ENCODE measurements around the gene CSTPP1.

Gene CSTPP1

GRCh38 chr11:46936138-46937110 lies at the start of gene CSTPP1:
Gene CSTPP1, plus strand, starts transcription at chr11:46936761. Its CDS starts 45 bp downstream, at chr11:46936806.
- Histone ChIP-seq H3K36me3 (peaks cover 0 to 9% (median 4%) of the 10 kb centered on the region in 11 experiments; a peak in 9 of 22 replicates), H4K20me1 (no peaks in the 10 kb centered on the region), H3K27ac (peak within 1 kb of the TSS in 10 of 11 experiments; percentile 3 to 65 (median 44); a peak in 12 of 22 replicates), H3K9ac (peak within 1 kb of the TSS; percentile 36 to 72 (median 69); a peak in 20 of 22 replicates), H3K27me3 (no peaks in the 10 kb centered on the region), H3K9me3 (replicated peaks in 1 of 11) (no peaks in the 10 kb centered on the region), H3K4me3 (peak within 1 kb of the TSS; percentile 57 to 77 (median 68)), H3K4me1 (peaks cover 4 to 14% (median 13%) of the 10 kb centered on the region in 10 experiments; a peak in 19 of 20 replicates), H3K4me2 (peak within 1 kb of the TSS; percentile 70 to 90 (median 88))
- TF ChIP-seq Cebpa-rat (IDR thresholded peaks at IDR 0.05): no peak

- no peak overlapping the region for H3K4me3 ChIP-seq
- no peaks in the 10 kb centered on the region for H3K36me3 ChIP-seq
- H3K4me2 ChIP-seq: no peak overlapping the region
- H3K9ac ChIP-seq: no peak overlapping the region
- no peak overlapping the region for H3K27ac ChIP-seq
- no peak for TF ChIP-seq Cebpa-rat (IDR thresholded peaks at IDR 0.05)
- H3K9me3 ChIP-seq (replicated peaks in 1 of 11): no peaks in the 10 kb centered on the region
- H3K4me1 ChIP-seq: peaks cover 0 to 8% (median 2%) of the 10 kb centered on the region in 10 experiments; a peak in 6 of 20 replicates
- no peaks in the 10 kb centered on the region for H4K20me1 ChIP-seq
- no peaks in the 10 kb centered on the region for H3K27me3 ChIP-seq
Observed at GRCh38 chr11:46888636-46889035, 47.9 kb upstream of the CSTPP1 start.

- no peak overlapping the region; a peak in 1 of 22 replicates for H3K9ac ChIP-seq
- no peaks in the 10 kb centered on the region for H3K27me3 ChIP-seq
- H3K36me3 ChIP-seq: no peaks in the 10 kb centered on the region
- H3K4me1 ChIP-seq: peaks cover 0 to 8% (median 2%) of the 10 kb centered on the region in 10 experiments; a peak in 6 of 20 replicates
- H4K20me1 ChIP-seq: no peaks in the 10 kb centered on the region
- no peak overlapping the region for H3K4me2 ChIP-seq
- no peak overlapping the region for H3K27ac ChIP-seq
- TF ChIP-seq Cebpa-rat (IDR thresholded peaks at IDR 0.05): no peak
- H3K9me3 ChIP-seq (replicated peaks in 1 of 11): no peaks in the 10 kb centered on the region
- no peak overlapping the region for H3K4me3 ChIP-seq
Observed at GRCh38 chr11:46889251-46889650, 47.3 kb upstream of the CSTPP1 start.

- H3K9me3 ChIP-seq (replicated peaks in 1 of 11): no peaks in the 10 kb centered on the region
- peak overlapping the region in 4 of 11 experiments; percentile 3 to 40 (median 14); a peak in 2 of 22 replicates for H3K4me2 ChIP-seq
- H3K4me3 ChIP-seq: no peak overlapping the region
- no peaks in the 10 kb centered on the region for H4K20me1 ChIP-seq
- H3K36me3 ChIP-seq: no peaks in the 10 kb centered on the region
- no peak overlapping the region for H3K27ac ChIP-seq
- no peak overlapping the region for H3K9ac ChIP-seq
- peaks cover 0 to 8% (median 2%) of the 10 kb centered on the region in 10 experiments; a peak in 6 of 20 replicates for H3K4me1 ChIP-seq
- TF ChIP-seq Cebpa-rat (IDR thresholded peaks at IDR 0.05): no peak
- no peaks in the 10 kb centered on the region for H3K27me3 ChIP-seq
Observed at GRCh38 chr11:46889689-46890475, 46.7 kb upstream of the CSTPP1 start.

- Histone ChIP-seq H3K4me3 (no peak overlapping the region), H3K9ac (no peak overlapping the region), H4K20me1 (no peaks in the 10 kb centered on the region), H3K27ac (no peak overlapping the region), H3K36me3 (no peaks in the 10 kb centered on the region), H3K4me2 (no peak overlapping the region), H3K9me3 (replicated peaks in 1 of 11) (no peaks in the 10 kb centered on the region), H3K27me3 (no peaks in the 10 kb centered on the region), H3K4me1 (peaks cover 0 to 8% (median 2%) of the 10 kb centered on the region in 10 experiments; a peak in 6 of 20 replicates)
- no peak for TF ChIP-seq Cebpa-rat (IDR thresholded peaks at IDR 0.05)
Observed at GRCh38 chr11:46890665-46891064, 45.9 kb upstream of the CSTPP1 start.

GRCh38 chr11:46892109-46892508 lies 44.5 kb upstream of the CSTPP1 start:
- Histone ChIP-seq H3K36me3 (no peaks in the 10 kb centered on the region), H3K4me1 (peaks cover 0 to 8% (median 2%) of the 10 kb centered on the region in 10 experiments; a peak in 6 of 20 replicates), H3K4me2 (no peak overlapping the region), H3K27ac (no peak overlapping the region), H3K4me3 (no peak overlapping the region), H4K20me1 (no peaks in the 10 kb centered on the region), H3K27me3 (no peaks in the 10 kb centered on the region), H3K9ac (no peak overlapping the region), H3K9me3 (replicated peaks in 1 of 11) (no peaks in the 10 kb centered on the region)
- TF ChIP-seq Cebpa-rat (IDR thresholded peaks at IDR 0.05): no peak

- Histone ChIP-seq H3K4me2 (no peak overlapping the region), H3K27ac (no peak overlapping the region), H3K27me3 (no peaks in the 10 kb centered on the region), H3K4me3 (no peak overlapping the region), H3K36me3 (no peaks in the 10 kb centered on the region), H3K4me1 (peaks cover 0 to 8% (median 2%) of the 10 kb centered on the region in 10 experiments; a peak in 6 of 20 replicates), H4K20me1 (no peaks in the 10 kb centered on the region), H3K9me3 (replicated peaks in 1 of 11) (no peaks in the 10 kb centered on the region), H3K9ac (no peak overlapping the region)
- TF ChIP-seq Cebpa-rat (IDR thresholded peaks at IDR 0.05): no peak
Observed at GRCh38 chr11:46892838-46893237, 43.7 kb upstream of the CSTPP1 start.

GRCh38 chr11:46894506-46894905 lies 42.1 kb upstream of the CSTPP1 start:
- no peak for TF ChIP-seq Cebpa-rat (IDR thresholded peaks at IDR 0.05)
- Histone ChIP-seq H3K4me1 (peaks cover 0 to 6% (median 2%) of the 10 kb centered on the region in 10 experiments; a peak in 5 of 20 replicates), H3K4me2 (no peak overlapping the region), H4K20me1 (no peaks in the 10 kb centered on the region), H3K9me3 (replicated peaks in 1 of 11) (no peaks in the 10 kb centered on the region; a peak in 1 of 22 replicates), H3K36me3 (no peaks in the 10 kb centered on the region), H3K9ac (no peak overlapping the region), H3K27ac (no peak overlapping the region), H3K4me3 (no peak overlapping the region), H3K27me3 (no peaks in the 10 kb centered on the region)

- no peak for TF ChIP-seq Cebpa-rat (IDR thresholded peaks at IDR 0.05)
- no peaks in the 10 kb centered on the region for H3K36me3 ChIP-seq
Observed at GRCh38 chr11:46894961-46895360, 41.6 kb upstream of the CSTPP1 start.

More at GRCh38 chr11:46894961-46895360, 41.6 kb upstream of the CSTPP1 start:
- H3K27me3 ChIP-seq: no peaks in the 10 kb centered on the region
- no peak overlapping the region for H3K9ac ChIP-seq
- H3K4me1 ChIP-seq: peaks cover 0 to 3% (median under 1%) of the 10 kb centered on the region in 10 experiments; a peak in 5 of 20 replicates
- H4K20me1 ChIP-seq: no peaks in the 10 kb centered on the region; a peak in 1 of 22 replicates
- no peaks in the 10 kb centered on the region; a peak in 1 of 22 replicates for H3K9me3 ChIP-seq (replicated peaks in 1 of 11)
- no peak overlapping the region for H3K4me3 ChIP-seq
- H3K27ac ChIP-seq: no peak overlapping the region
- no peak overlapping the region for H3K4me2 ChIP-seq
